Measurements from ENCODE around the gene KCTD6. TPM values are rescaled to one million over a fixed set of nuclear protein-coding genes. Genes with fewer than 3 reads are reported as not detected.

Gene KCTD6
- total and polyA plus RNA-seq, 10 donors = 7.3 to 23.5 (median 10.9) TPM

DNA sequence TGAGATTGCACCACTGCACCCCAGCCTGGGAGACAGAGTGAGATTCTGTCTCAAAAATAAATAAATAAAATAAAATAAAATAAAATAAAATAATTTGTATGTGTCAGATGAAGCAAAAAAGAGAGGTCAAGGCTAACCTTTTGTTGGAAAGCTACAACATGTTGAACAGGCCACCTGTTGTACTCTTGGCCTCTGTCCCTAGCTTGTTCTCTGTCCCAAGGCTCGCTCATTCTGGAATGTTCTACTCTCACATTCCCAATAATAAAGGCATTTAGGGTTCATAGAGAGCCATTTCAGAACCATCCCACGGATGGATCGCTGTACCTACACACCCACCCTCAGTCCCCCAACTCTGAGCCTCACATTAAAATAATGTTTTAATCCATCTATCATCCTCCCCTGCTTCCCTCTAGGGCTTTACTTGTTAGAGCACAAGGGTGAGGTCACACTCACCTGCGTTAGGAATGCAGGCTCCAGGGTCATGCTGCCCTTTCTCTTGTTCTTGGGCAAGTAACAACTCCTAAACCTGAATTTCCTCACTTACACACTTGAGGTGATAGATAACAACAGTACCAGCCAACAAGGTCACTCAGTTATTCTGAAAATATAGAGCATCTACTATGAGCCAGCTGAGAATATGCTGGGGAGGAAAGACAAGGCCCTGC is 24.9 kb upstream of the KCTD6 start:
- intact Hi-C loops (cut with DNase I; ENCODE audit: low total_unique reads) = loop anchor here (10.0 kb wide), 1 partner anchor 68 kb away; the partner anchor contains the start of gene ACOX2
- 90 to 96% (median 94%) methylated on average over 4 of the region's 4 CpGs for WGBS, 5 donors

DNA sequence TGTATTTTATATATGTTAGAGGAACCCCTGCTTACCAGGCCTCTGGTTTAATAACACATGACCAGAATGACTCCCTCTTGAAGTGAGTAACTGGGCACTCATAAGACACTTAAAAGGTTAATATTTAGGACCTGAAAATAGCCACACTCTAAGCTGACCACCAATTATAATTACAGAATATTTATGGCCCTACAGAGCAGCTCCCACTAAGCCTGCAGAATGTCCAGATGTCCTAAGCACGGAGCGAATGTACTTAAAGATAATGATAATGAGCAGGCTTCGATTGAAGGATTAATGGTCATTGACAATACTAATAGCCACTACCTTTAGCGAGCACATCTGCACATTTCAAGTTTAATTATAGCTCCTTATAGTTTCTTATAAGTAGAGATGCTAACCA is 22.8 kb upstream of the KCTD6 start:
- Histone ChIP-seq H3K4me3 (no peak overlapping the region), H3K36me3 (no peaks in the 10 kb centered on the region), H3K4me1 (peaks cover 0 to 32% (median 7%) of the 10 kb centered on the region in 6 donors), H3K9me3 (no peaks in the 10 kb centered on the region), H3K27me3 (replicated peaks in 1 of 7) (no peaks in the 10 kb centered on the region), H3K27ac (no peak overlapping the region)
- no peak for DNase-seq
- TF ChIP-seq POLR2AphosphoS5 (IDR thresholded peaks at IDR 0.05) (no peak), POLR2A (IDR thresholded peaks at IDR 0.05) (no peak)
- TF ChIP-seq, protein P1, sequence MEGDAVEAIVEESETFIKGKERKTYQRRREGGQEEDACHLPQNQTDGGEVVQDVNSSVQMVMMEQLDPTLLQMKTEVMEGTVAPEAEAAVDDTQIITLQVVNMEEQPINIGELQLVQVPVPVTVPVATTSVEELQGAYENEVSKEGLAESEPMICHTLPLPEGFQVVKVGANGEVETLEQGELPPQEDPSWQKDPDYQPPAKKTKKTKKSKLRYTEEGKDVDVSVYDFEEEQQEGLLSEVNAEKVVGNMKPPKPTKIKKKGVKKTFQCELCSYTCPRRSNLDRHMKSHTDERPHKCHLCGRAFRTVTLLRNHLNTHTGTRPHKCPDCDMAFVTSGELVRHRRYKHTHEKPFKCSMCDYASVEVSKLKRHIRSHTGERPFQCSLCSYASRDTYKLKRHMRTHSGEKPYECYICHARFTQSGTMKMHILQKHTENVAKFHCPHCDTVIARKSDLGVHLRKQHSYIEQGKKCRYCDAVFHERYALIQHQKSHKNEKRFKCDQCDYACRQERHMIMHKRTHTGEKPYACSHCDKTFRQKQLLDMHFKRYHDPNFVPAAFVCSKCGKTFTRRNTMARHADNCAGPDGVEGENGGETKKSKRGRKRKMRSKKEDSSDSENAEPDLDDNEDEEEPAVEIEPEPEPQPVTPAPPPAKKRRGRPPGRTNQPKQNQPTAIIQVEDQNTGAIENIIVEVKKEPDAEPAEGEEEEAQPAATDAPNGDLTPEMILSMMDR (IDR thresholded peaks at IDR 0.05 in 8 of 11, conservative IDR thresholded peaks at IDR 0.05 in 3 of 11) = no peak
- intact Hi-C loops (cut with DNase I; ENCODE audit: low total_unique reads) = loop anchor here (10.0 kb wide), 1 partner anchor 66 kb away; the partner anchor contains the start of gene ACOX2
- 77 to 94% (median 88%) methylated on average over 4 of the region's 4 CpGs for WGBS, 5 donors

More for the DNA sequence above, 24.9 kb upstream of the KCTD6 start:
- Histone ChIP-seq H3K9me3 (no peaks in the 10 kb centered on the region), H3K4me1 (peaks cover 8 to 37% (median 19%) of the 10 kb centered on the region in 6 donors), H3K27ac (no peak overlapping the region), H3K4me3 (no peak overlapping the region), H3K27me3 (replicated peaks in 1 of 7) (no peaks in the 10 kb centered on the region), H3K36me3 (no peaks in the 10 kb centered on the region)
- DNase-seq = no peak
- TF ChIP-seq, protein P1 (IDR thresholded peaks at IDR 0.05 in 8 of 11, conservative IDR thresholded peaks at IDR 0.05 in 3 of 11) = no peak
- TF ChIP-seq POLR2A (IDR thresholded peaks at IDR 0.05) (no peak), POLR2AphosphoS5 (IDR thresholded peaks at IDR 0.05) (no peak)

DNA sequence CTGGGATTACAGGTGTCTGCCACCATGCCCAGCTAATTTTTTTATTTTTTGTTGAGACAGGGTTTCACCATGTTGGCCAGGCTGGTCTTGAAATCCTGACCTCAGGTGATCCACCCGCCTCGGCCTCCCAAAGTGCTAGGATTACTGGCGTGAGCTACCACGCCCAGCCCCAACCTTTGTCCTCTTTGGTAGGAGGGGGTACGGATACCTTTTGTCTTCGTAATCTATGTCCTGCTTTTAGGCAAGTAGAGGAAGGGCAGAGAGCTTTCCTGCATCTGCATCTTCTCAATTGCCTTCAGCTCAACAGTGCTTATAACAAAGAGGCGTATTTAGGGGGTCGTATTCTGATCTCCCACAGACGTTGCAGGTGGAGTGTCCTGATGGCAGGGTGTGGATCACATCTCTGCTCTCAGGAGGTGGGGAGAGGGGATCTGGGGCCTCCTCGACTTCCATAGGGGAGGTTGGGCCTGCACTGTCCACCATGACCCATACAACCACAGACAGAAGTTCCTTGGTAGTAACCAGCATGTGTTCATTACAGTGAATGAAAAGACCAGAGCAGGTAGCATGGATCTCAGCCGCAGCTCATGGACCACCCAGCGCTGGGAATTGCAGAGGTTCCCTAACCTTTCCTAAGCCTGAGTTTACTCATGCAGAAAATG is 21.4 kb upstream of the KCTD6 start:
- DNase-seq = no peak
- TF ChIP-seq, protein P1 (IDR thresholded peaks at IDR 0.05 in 8 of 11, conservative IDR thresholded peaks at IDR 0.05 in 3 of 11) = no peak
- TF ChIP-seq POLR2A (IDR thresholded peaks at IDR 0.05) (no peak), POLR2AphosphoS5 (IDR thresholded peaks at IDR 0.05) (no peak)
- no peaks in the 10 kb centered on the region for H3K27me3 ChIP-seq (replicated peaks in 1 of 7)
- no peak overlapping the region for H3K4me3 ChIP-seq
- H3K9me3 ChIP-seq = no peaks in the 10 kb centered on the region
- H3K36me3 ChIP-seq = no peaks in the 10 kb centered on the region
- WGBS, 5 donors = 91 to 97% (median 96%) methylated on average over 12 of the region's 12 CpGs
- peak overlapping the region in 5 of 8 donors; percentile 43 to 79 (median 68) for H3K27ac ChIP-seq
- H3K4me1 ChIP-seq = peaks cover 0 to 44% (median 21%) of the 10 kb centered on the region in 6 donors
- intact Hi-C loops (cut with DNase I; ENCODE audit: low total_unique reads) = no loop called here
